GM18951 (cell line): ENCODE measurements around the gene PRR20G.

Experiments used
- POLR2A ChIP-seq: IDR thresholded peaks from 4 replicates; pipeline ENCODE4 v1.6.1; 2011; ENCODE audit warnings: mild to moderate bottlenecking; ENCODE audit not compliant: insufficient read length, insufficient read depth; ENCODE audit errors: extremely low read depth
- in situ Hi-C: fragments of 300-500 bp; cut with MboI; formaldehyde crosslinking; loops from one replicate; pipeline ENCODE4 v1.12.0; 2022; ENCODE audit warnings: low sequenced_read_pairs, mixed read lengths, inconsistent platforms; ENCODE audit not compliant: unreplicated experiment

PRR20G gene

DNA sequence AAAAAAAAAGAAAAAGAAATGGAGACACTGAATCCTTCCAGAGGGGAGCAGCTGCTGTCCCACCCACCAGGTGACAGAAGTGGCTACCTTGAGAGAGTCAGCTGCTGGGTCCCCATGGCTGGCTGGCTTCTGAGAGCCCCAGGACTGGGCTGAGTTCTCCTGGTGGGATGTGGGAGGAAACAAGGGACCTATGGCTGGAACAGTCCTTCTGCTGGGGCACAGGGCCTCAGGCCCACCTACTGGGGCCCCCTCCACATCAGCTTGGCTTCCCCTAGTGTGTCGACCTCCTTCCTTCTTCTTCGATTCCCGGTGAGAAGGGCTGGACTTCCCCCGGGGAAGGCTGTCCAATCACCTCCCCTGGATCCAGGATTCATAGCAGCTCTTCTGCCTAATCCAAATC lies 32.3 kb downstream of the PRR20G start:
- no peak for TF ChIP-seq POLR2A
- in situ Hi-C loops = no loop called here

GRCh38 chr3:127254730-127255129 lies 33.1 kb downstream of the PRR20G start:
- in situ Hi-C loops = no loop called here
- TF ChIP-seq POLR2A = no peak

DNA sequence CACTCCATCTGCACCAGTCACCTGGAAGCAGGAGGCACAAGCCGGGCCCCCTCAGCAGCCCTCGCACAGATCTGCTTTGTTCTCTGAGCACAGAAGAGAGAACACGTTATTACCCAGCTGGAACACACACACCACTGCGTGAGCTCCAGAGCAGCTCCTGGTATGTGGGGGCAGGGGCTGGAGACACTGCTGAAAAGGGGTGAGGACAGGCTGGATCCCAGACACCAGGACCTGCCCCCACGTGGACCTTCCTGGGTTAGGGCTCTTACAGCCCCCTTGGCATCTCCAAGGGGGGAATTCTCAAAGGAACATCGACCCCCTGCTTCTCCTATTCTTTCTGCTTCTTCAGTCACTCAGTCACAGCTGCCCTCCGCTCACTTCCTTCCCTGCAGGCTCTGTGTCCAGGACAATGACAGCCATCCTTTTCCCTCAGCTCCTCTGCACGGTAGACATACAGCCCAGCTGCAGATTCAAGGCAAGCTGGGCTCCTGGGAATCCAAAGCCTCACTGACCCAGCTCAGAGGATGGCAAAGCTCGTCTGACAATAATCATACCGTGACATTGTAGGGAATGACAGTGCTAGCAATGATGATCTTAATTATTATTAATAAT lies 33.7 kb downstream of the PRR20G start:
- in situ Hi-C loops = no loop called here
- no peak for TF ChIP-seq POLR2A

DNA sequence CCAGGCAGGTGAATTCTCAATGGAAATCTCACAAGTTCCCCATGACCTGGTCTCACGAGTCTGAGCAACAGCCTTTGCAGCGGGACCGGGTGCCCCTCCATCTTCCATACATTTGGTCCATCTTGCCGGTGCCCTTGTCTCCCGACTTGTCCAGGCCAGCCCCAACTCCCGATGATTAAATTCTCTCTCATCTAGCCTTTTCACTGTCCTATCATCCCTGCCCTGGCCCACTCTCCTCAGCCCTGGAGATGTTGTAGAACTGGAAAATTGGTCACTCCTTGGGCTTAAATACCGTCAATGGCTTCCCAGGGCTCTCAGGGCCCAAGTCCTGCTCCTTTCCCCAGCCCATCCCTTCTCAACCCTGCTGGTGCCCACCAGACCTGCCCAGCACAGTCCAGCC lies 34.4 kb downstream of the PRR20G start:
- in situ Hi-C loops = no loop called here
- TF ChIP-seq POLR2A = no peak

DNA sequence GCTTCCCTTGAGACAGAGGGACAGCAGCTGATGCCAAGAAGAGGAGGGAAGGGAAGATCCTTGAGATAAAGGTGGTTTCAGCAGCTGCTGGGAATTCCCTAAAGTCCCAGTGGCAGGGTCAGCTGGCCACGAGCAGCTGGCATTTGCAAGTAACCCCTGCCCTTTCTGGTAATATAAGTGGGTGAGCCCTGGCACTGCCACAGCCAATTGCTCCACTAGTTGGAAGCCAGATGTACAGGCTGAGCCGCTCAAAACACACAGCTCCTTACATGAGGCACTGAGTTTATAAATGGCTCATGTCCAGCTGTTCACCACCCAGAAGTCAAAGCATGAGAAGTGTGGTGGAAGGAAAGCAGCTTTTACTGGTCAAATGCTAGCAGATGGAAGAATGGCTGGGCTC lies 35.4 kb downstream of the PRR20G start:
- in situ Hi-C loops = no loop called here
- TF ChIP-seq POLR2A = no peak

GRCh38 chr3:127250032-127250431 lies 37.8 kb downstream of the PRR20G start:
- in situ Hi-C loops = no loop called here
- TF ChIP-seq POLR2A = no peak

DNA sequence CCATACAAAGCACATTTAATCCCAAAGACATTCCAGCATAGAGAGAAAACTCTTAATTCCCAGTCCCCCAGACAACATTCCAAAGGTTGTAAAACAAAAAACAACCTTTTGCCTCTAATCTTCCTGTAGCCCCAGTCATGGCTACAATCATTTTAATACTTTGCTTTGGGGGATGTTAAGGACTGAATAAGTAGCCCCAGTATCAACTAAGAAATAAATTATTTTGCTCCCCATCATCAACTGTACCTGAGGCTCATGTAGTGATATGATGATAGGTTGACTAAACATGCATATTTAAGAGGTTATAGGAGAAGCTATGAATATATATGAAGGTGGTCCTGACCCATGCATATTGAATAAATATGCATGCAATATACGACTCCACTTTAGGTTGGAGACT lies 40.6 kb downstream of the PRR20G start:
- in situ Hi-C loops = no loop called here
- no peak for TF ChIP-seq POLR2A

DNA sequence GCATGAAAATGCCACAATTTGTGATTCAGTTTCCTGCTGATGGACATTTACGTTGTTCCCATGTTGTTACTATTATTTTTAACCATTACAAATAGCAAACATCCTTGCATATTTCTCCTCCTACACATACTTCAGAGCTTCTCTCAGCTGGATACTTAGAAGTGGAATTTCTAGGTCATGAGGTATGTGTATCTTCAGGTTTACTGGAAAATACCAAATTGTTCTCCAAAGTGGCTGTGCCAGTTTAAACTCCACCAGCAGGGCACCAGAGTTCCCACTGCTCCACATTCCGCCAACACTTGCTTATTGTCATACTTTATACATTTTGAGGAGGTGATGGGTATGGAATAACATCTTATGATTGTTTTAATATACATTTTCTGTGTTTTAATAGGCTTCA lies 49.2 kb downstream of the PRR20G start:
- TF ChIP-seq POLR2A = no peak
- in situ Hi-C loops = no loop called here

- no peak for TF ChIP-seq POLR2A
- in situ Hi-C loops = no loop called here
Measured at GRCh38 chr3:127237835-127238234, 50.0 kb downstream of the PRR20G start.

DNA sequence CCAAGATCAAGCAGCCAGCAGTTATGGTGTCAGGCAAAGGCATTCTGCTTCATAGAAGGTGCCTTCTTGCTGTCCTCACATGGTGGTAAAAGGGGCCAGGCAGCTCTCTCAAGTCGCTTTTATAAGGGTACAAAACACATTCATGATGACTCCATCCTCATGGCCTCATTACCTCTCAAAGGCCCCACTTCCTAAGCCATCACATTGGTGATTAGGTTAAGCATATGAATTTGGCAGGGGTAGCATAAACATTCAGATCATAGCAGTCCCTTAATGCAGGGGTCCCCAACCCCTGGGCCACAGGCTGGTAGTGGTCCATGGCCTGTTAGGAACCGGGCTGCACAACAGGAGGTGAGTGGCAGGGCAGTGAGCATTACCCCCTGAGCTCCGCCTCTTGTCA lies 52.1 kb downstream of the PRR20G start:
- in situ Hi-C loops = no loop called here
- no peak for TF ChIP-seq POLR2A

DNA sequence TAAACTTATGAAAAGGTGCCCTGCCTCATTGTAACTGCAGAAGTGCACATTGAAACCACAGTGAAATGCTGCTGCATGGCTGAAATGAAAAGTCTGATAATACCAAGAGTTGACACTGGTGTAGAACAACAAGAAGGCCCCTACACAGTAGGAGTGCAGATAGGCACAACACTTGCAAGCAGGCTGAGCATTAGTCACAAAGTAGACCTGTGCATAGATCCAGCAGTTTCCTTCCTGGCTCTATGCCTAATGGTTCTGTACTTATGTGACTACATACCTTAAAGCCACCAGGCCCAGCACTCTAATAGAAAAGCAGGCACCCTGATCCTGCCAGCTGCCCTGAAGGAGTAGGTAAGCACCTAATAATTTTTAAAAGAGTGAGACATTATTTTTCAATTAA lies 53.1 kb downstream of the PRR20G start:
- no peak for TF ChIP-seq POLR2A
- in situ Hi-C loops = no loop called here
